ENCODE data around the gene SORCS2. TPM values are rescaled to one million over a fixed set of nuclear protein-coding genes. Genes with fewer than 3 reads are reported as not detected.

SORCS2 gene
- total RNA-seq, 5 donors from 2014 or later (not counting 1 experiment from before 2014, with no cell fraction given), result 0.22 TPM; not detected in 4

DNA sequence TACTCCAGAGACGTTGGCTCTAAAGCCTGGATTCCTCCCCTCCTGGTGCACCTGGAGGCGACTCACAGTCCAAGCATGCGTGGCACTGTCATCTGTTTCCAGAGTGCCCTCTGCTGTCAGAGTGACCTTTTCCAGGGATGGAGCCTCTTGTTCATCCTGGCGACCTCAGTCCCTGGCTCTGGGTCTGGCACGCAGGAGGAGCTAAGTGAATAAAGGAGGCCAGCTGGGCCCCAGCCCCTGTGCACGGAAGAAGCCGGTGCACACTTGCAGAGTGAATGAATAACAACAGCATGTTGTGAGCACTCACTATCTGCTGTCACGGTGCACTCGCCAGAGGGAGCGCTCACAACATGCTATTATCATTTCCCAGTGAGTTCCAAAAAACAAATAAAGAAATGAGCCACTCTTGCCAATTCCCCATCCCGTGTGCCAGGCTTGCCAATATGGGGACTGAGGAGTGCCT, 270.2 kb downstream of the SORCS2 start:
- no peak for DNase-seq
- H3K4me3 Mint-ChIP-seq, result no peak overlapping the region
- peaks cover 0 to 6% (median 0%) of the 10 kb centered on the region in 3 donors for H3K9me3 Mint-ChIP-seq
- ATAC-seq (replicated peaks in 1 of 4), result no peak
- Histone ChIP-seq H3K27ac (ENCODE audit: low read length) (no peak overlapping the region), H3K4me3 (ENCODE audit: control insufficient read depth in 1 of 2, extremely low read depth in 1 of 2, low read length in 1 of 2) (no peak overlapping the region), H3K36me3 (ENCODE audit: control insufficient read depth in 2 of 2, extremely low read depth in 1 of 2, insufficient read depth in 1 of 2, low read length in 1 of 2) (no peaks in the 10 kb centered on the region), H3K9me3 (no peaks in the 10 kb centered on the region), H3K4me1 (ENCODE audit: control insufficient read depth in 1 of 2, extremely low read depth in 1 of 2, insufficient read depth in 2 of 2, low read length in 2 of 2) (no peaks in the 10 kb centered on the region), H3K27me3 (replicated peaks in 1 of 2; ENCODE audit: control insufficient read depth in 2 of 2, extremely low read depth in 1 of 2, insufficient read depth in 2 of 2, low read length in 1 of 2) (peaks cover 0 to 25% of the 10 kb centered on the region in 2 experiments)
- WGBS (ENCODE audit: insufficient coverage), result 63% methylated on average over 11 of the region's 11 CpGs
- ChIA-PET CTCF (no interaction called here), POLR2A (no interaction called here)
- peaks cover 0 to 20% of the 10 kb centered on the region in 2 donors for H3K27me3 Mint-ChIP-seq
- H3K27ac Mint-ChIP-seq, result no peak overlapping the region
- no peaks in the 10 kb centered on the region for H3K4me1 Mint-ChIP-seq
- no peaks in the 10 kb centered on the region for H3K36me3 Mint-ChIP-seq

DNA sequence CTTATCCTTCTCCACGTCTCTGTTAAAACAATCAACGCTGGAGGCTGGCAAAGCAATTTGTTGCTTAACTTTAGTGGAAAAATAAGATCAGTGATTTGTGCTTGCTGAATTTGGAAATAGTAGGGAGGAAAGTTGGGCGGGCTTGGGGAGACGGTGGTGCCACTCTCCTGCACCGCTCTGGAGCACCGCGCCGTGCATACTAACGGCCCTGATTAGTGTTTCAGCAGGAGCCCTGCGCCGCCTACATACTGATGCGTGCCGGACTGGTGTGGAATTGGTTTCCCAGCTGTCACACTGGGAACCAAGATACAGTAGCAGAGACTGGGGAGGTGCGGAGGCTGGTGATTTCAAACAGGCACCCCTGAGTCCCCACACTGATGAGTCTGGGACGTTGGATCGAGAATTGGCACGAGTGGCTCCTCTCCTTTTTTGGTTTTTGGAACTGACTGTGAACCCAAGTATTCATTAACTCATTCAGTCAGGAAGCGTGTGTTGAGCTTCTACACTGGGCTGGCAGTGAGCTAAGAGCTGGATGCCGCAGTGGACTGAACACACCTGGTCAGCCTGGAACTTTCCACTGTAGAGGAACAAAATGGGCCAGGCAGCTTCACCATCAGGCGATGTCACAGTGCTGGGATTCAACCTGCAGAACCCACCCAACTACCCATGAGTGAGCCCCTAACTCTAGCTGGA, 271.4 kb downstream of the SORCS2 start:
- ATAC-seq (replicated peaks in 1 of 4), result no peak
- ChIA-PET CTCF (no interaction called here), POLR2A (no interaction called here)
- Histone ChIP-seq H3K4me1 (ENCODE audit: control insufficient read depth in 1 of 2, extremely low read depth in 1 of 2, insufficient read depth in 2 of 2, low read length in 2 of 2) (no peaks in the 10 kb centered on the region), H3K4me3 (ENCODE audit: control insufficient read depth in 1 of 2, extremely low read depth in 1 of 2, low read length in 1 of 2) (no peak overlapping the region), H3K27me3 (replicated peaks in 1 of 2; ENCODE audit: control insufficient read depth in 2 of 2, extremely low read depth in 1 of 2, insufficient read depth in 2 of 2, low read length in 1 of 2) (peaks cover 0 to 25% of the 10 kb centered on the region in 2 experiments), H3K36me3 (ENCODE audit: control insufficient read depth in 2 of 2, extremely low read depth in 1 of 2, insufficient read depth in 1 of 2, low read length in 1 of 2) (no peaks in the 10 kb centered on the region), H3K27ac (ENCODE audit: low read length) (no peak overlapping the region), H3K9me3 (no peaks in the 10 kb centered on the region)
- no peak overlapping the region for H3K4me3 Mint-ChIP-seq
- H3K27ac Mint-ChIP-seq, result no peak overlapping the region
- DNase-seq, result no peak
- H3K9me3 Mint-ChIP-seq, result peaks cover 0 to 6% (median 0%) of the 10 kb centered on the region in 3 donors
- 84% methylated on average over 16 of the region's 20 CpGs for WGBS (ENCODE audit: insufficient coverage)
- H3K27me3 Mint-ChIP-seq, result peaks cover 0 to 15% of the 10 kb centered on the region in 2 donors
- H3K4me1 Mint-ChIP-seq, result no peaks in the 10 kb centered on the region
- no peaks in the 10 kb centered on the region for H3K36me3 Mint-ChIP-seq

DNA sequence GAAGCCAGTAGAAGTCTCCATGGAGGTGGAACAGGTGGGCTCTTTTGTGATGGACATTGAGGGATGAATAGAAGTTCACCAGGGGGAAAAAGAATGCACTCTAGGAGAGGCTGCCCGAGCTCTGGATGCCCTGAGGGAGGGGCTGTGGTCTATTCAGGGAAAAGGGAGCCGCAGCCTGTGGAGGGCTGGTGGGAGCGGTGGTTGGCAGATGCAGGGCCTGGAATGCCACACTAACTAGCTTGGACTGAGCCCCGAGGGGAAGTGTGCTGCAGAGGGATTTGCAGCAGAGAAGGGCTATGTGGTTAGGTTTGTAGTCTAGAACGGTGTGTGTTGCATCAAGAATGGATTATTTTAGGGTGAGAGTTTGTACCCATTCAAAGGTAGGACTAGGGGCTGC, 271.9 kb downstream of the SORCS2 start:
- no peaks in the 10 kb centered on the region for H3K36me3 Mint-ChIP-seq
- H3K4me1 Mint-ChIP-seq, result no peaks in the 10 kb centered on the region
- Histone ChIP-seq H3K4me3 (ENCODE audit: control insufficient read depth in 1 of 2, extremely low read depth in 1 of 2, low read length in 1 of 2) (no peak overlapping the region), H3K36me3 (ENCODE audit: control insufficient read depth in 2 of 2, extremely low read depth in 1 of 2, insufficient read depth in 1 of 2, low read length in 1 of 2) (no peaks in the 10 kb centered on the region), H3K27ac (ENCODE audit: low read length) (no peak overlapping the region), H3K9me3 (no peaks in the 10 kb centered on the region), H3K4me1 (ENCODE audit: control insufficient read depth in 1 of 2, extremely low read depth in 1 of 2, insufficient read depth in 2 of 2, low read length in 2 of 2) (no peaks in the 10 kb centered on the region), H3K27me3 (replicated peaks in 1 of 2; ENCODE audit: control insufficient read depth in 2 of 2, extremely low read depth in 1 of 2, insufficient read depth in 2 of 2, low read length in 1 of 2) (peaks cover 0 to 19% of the 10 kb centered on the region in 2 experiments)
- 72% methylated on average over 5 of the region's 5 CpGs for WGBS (ENCODE audit: insufficient coverage)
- CTCF ChIA-PET, result no interaction called here
- POLR2A ChIA-PET, result no interaction called here
- H3K27me3 Mint-ChIP-seq, result peaks cover 0 to 15% of the 10 kb centered on the region in 2 donors
- no peak overlapping the region for H3K27ac Mint-ChIP-seq
- H3K9me3 Mint-ChIP-seq, result peaks cover 0 to 6% (median 0%) of the 10 kb centered on the region in 3 donors
- ATAC-seq (replicated peaks in 1 of 4) (no peak), DNase-seq (no peak)
- H3K4me3 Mint-ChIP-seq, result no peak overlapping the region

DNA sequence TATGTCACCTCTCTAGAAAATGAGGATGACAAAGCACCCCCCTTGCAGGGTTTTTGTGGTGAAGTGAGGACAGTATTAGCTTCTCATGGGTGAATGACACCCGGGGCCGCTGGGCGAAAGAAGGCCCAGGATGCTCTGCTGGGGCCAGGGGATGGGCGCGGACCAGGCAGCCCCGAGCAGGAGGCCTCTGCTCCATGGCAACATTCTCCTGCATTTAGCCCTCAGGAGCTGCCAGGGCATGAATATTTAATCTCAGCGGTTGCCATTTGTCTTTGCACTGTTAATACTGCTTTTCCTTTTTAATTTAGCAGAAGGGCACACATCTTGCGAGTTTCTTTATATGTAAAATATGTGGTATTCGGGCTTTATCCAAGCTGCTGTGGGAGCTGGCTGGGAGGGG, 272.7 kb downstream of the SORCS2 start:
- H3K4me1 Mint-ChIP-seq, result no peaks in the 10 kb centered on the region
- H3K36me3 Mint-ChIP-seq, result no peaks in the 10 kb centered on the region
- WGBS (ENCODE audit: insufficient coverage), result 71% methylated on average over 8 of the region's 9 CpGs
- no peaks in the 10 kb centered on the region for H3K4me1 ChIP-seq (ENCODE audit: control insufficient read depth in 1 of 2, extremely low read depth in 1 of 2, insufficient read depth in 2 of 2, low read length in 2 of 2)
- ATAC-seq (replicated peaks in 1 of 4) (no peak), DNase-seq (no peak)
- no peak overlapping the region for H3K4me3 ChIP-seq (ENCODE audit: control insufficient read depth in 1 of 2, extremely low read depth in 1 of 2, low read length in 1 of 2)
- H3K4me3 Mint-ChIP-seq, result no peak overlapping the region
- H3K27me3 Mint-ChIP-seq, result peaks cover 0 to 15% of the 10 kb centered on the region in 2 donors
- H3K36me3 ChIP-seq (ENCODE audit: control insufficient read depth in 2 of 2, extremely low read depth in 1 of 2, insufficient read depth in 1 of 2, low read length in 1 of 2), result no peaks in the 10 kb centered on the region
- peaks cover 0 to 13% of the 10 kb centered on the region in 2 experiments for H3K27me3 ChIP-seq (replicated peaks in 1 of 2; ENCODE audit: control insufficient read depth in 2 of 2, extremely low read depth in 1 of 2, insufficient read depth in 2 of 2, low read length in 1 of 2)
- H3K9me3 ChIP-seq, result no peaks in the 10 kb centered on the region
- H3K27ac ChIP-seq (ENCODE audit: low read length), result no peak overlapping the region
- peaks cover 0 to 6% (median 0%) of the 10 kb centered on the region in 3 donors for H3K9me3 Mint-ChIP-seq
- no peak overlapping the region for H3K27ac Mint-ChIP-seq
- CTCF ChIA-PET, result no interaction called here
- POLR2A ChIA-PET, result no interaction called here

DNA sequence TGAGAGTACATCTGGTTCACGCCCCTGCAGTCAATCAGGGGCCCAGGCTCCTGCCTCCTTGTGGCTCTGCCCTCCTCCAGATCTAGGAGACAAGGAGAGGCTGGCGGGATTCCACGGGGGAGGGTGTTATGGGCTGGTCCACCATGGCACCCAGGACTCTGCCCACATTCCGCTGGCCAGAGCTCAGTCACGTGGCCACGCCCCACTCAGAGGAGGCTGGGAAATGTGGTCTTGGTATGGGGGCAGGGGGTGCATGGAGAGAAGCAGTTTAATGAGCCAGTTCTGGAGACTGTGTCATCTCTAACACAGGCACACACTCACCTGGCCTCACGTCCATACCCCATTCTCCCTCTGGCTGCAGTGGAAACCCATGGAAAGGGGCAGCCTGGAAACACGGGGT, 273.9 kb downstream of the SORCS2 start:
- Mint-ChIP-seq H3K4me1 (no peaks in the 10 kb centered on the region), H3K4me3 (no peak overlapping the region), H3K36me3 (no peaks in the 10 kb centered on the region), H3K27me3 (peaks cover 0 to 13% of the 10 kb centered on the region in 2 donors), H3K27ac (no peak overlapping the region), H3K9me3 (peaks cover 0 to 6% (median 0%) of the 10 kb centered on the region in 3 donors)
- Histone ChIP-seq H3K36me3 (ENCODE audit: control insufficient read depth in 2 of 2, extremely low read depth in 1 of 2, insufficient read depth in 1 of 2, low read length in 1 of 2) (no peaks in the 10 kb centered on the region), H3K27ac (ENCODE audit: low read length) (no peak overlapping the region), H3K27me3 (replicated peaks in 1 of 2; ENCODE audit: control insufficient read depth in 2 of 2, extremely low read depth in 1 of 2, insufficient read depth in 2 of 2, low read length in 1 of 2) (peaks cover 0 to 10% of the 10 kb centered on the region in 2 experiments), H3K4me1 (ENCODE audit: control insufficient read depth in 1 of 2, extremely low read depth in 1 of 2, insufficient read depth in 2 of 2, low read length in 2 of 2) (no peaks in the 10 kb centered on the region), H3K4me3 (ENCODE audit: control insufficient read depth in 1 of 2, extremely low read depth in 1 of 2, low read length in 1 of 2) (no peak overlapping the region), H3K9me3 (no peaks in the 10 kb centered on the region)
- DNase-seq, result no peak
- 85% methylated on average over 5 of the region's 8 CpGs for WGBS (ENCODE audit: insufficient coverage)
- POLR2A ChIA-PET, result no interaction called here
- CTCF ChIA-PET, result no interaction called here
- no peak for ATAC-seq (replicated peaks in 1 of 4)

DNA sequence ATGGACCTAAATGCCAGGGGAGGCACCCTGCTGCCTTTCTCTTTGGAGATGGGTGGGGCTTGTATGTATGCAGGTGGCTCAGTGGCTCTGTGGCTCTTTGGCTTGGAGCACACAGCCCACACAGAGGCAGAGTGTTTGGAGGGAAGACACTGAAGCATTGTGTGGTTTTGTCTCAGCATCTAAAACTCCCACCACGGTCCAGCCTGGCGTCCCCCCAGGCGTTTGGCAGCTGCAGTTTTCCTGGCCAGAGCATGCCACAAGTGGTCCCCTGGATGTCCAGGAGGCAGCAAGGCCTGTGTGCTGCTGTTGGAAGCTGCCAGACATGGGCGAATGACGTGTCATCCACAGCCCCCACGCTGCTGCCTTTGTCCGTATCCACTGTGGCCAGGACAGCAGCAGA, 274.6 kb downstream of the SORCS2 start:
- Histone ChIP-seq H3K27me3 (replicated peaks in 1 of 2; ENCODE audit: control insufficient read depth in 2 of 2, extremely low read depth in 1 of 2, insufficient read depth in 2 of 2, low read length in 1 of 2) (peaks cover 0 to 16% of the 10 kb centered on the region in 2 experiments), H3K4me1 (ENCODE audit: control insufficient read depth in 1 of 2, extremely low read depth in 1 of 2, insufficient read depth in 2 of 2, low read length in 2 of 2) (no peaks in the 10 kb centered on the region), H3K9me3 (no peaks in the 10 kb centered on the region), H3K27ac (ENCODE audit: low read length) (no peak overlapping the region), H3K36me3 (ENCODE audit: control insufficient read depth in 2 of 2, extremely low read depth in 1 of 2, insufficient read depth in 1 of 2, low read length in 1 of 2) (no peaks in the 10 kb centered on the region), H3K4me3 (ENCODE audit: control insufficient read depth in 1 of 2, extremely low read depth in 1 of 2, low read length in 1 of 2) (no peak overlapping the region)
- Mint-ChIP-seq H3K27me3 (peaks cover 1 to 11% of the 10 kb centered on the region in 2 donors), H3K27ac (no peak overlapping the region), H3K4me3 (no peak overlapping the region), H3K4me1 (no peaks in the 10 kb centered on the region), H3K9me3 (peaks cover 0 to 6% (median 0%) of the 10 kb centered on the region in 3 donors), H3K36me3 (no peaks in the 10 kb centered on the region)
- ChIA-PET CTCF (no interaction called here), POLR2A (no interaction called here)
- ATAC-seq (replicated peaks in 1 of 4) (no peak), DNase-seq (no peak)
- WGBS (ENCODE audit: insufficient coverage), result 69% methylated on average over 7 of the region's 7 CpGs
